Smooth muscle cell (in vitro differentiated cells): Measurements from ENCODE around the gene NAV2. TPM values are rescaled to one million over a fixed set of nuclear protein-coding genes. Genes with fewer than 3 reads are reported as not detected.
A peak's percentile ranks its signal among the peaks of the same experiment; 100 is the strongest.

Source experiments
- DNase-seq: peaks from one replicate; lab custom pipeline; 2025; ENCODE audit not compliant: unreplicated experiment; lab: John Stamatoyannopoulos, UW
- H2AFZ ChIP-seq: fragments of 200-600 bp; sonication (generic); 2 replicates; pipeline ENCODE4 v1.6.0; 2016; ENCODE audit warnings: antibody characterized with exemption, low read depth, mild to moderate bottlenecking
- H3F3A ChIP-seq: fragments of 200-600 bp; sonication (generic); 2 replicates; pipeline ENCODE4 v1.6.0; 2017; ENCODE audit warnings: antibody characterized with exemption, low read depth
- H3K27ac ChIP-seq: fragments of 200-600 bp; sonication (generic); 2 replicates; pipeline ENCODE4 v1.5.1; 2016; ENCODE audit warnings: low read depth, mild to moderate bottlenecking
- H3K27me3 ChIP-seq: fragments of 200-600 bp; sonication (generic); 2 replicates; pipeline ENCODE4 v1.6.1; 2016; ENCODE audit warnings: low read depth, mild to moderate bottlenecking
- H3K36me3 ChIP-seq: fragments of 200-600 bp; sonication (generic); 2 replicates; pipeline ENCODE4 v1.5.1; 2016; ENCODE audit warnings: low read depth
- H3K4me1 ChIP-seq: fragments of 200-600 bp; sonication (generic); 2 replicates; pipeline ENCODE4 v1.5.1; 2016; ENCODE audit warnings: low read depth
- H3K4me2 ChIP-seq: fragments of 200-600 bp; sonication (generic); 2 replicates; pipeline ENCODE4 v1.6.0; 2016; ENCODE audit warnings: mild to moderate bottlenecking
- H3K4me3 ChIP-seq: fragments of 200-600 bp; sonication (generic); 2 replicates; pipeline ENCODE4 v1.5.1; 2016; ENCODE audit warnings: mild to moderate bottlenecking
- H3K79me2 ChIP-seq: fragments of 200-600 bp; sonication (generic); 2 replicates; pipeline ENCODE4 v1.6.0; 2016; ENCODE audit warnings: low read depth, mild to moderate bottlenecking
- H3K9ac ChIP-seq: fragments of 200-600 bp; sonication (generic); 2 replicates; pipeline ENCODE4 v1.6.0; 2016; ENCODE audit warnings: low read depth
- H3K9me3 ChIP-seq: fragments of 200-600 bp; sonication (generic); replicated peaks from 2 replicates; pipeline ENCODE4 v1.5.1; 2016; ENCODE audit warnings: low read depth
- H4K20me1 ChIP-seq: fragments of 200-600 bp; sonication (generic); 2 replicates; pipeline ENCODE4 v1.6.0; 2016; ENCODE audit warnings: low read depth
- CTCF ChIP-seq: fragments of 200-600 bp; sonication (generic); IDR thresholded peaks from 2 replicates; pipeline ENCODE4 v1.5.1; 2017; ENCODE audit warnings: borderline replicate concordance, mild to moderate bottlenecking, antibody characterized with exemption; ENCODE audit not compliant: insufficient read depth, poor library complexity, severe bottlenecking
- WGBS: methylation state at CpG from one replicate; pipeline ENCODE4 v1.1.7; 2016; ENCODE audit warnings: low lambda C conversion rate; 5-methylcytosine and 5-hydroxymethylcytosine counted together
- polyA plus RNA-seq: library from polyadenylated mRNA; unstranded; fragments of >200 nt; fragmentation: Nextera tagmentation; extraction: Ambion mirVana; gene quantifications from 2 replicates; pipeline ENCODE4 v1.2.1, GENCODE V29; 2016
- total RNA-seq: library from RNA; depleted of rRNA; stranded (reverse); fragments of >200 nt; gene quantifications from 2 replicates; pipeline ENCODE4 v1.2.3, GENCODE V29; 2014

NAV2 gene
- total and polyA plus RNA-seq, 2 experiments from 2014 or later, result 14.1 to 67.5 TPM

DNA sequence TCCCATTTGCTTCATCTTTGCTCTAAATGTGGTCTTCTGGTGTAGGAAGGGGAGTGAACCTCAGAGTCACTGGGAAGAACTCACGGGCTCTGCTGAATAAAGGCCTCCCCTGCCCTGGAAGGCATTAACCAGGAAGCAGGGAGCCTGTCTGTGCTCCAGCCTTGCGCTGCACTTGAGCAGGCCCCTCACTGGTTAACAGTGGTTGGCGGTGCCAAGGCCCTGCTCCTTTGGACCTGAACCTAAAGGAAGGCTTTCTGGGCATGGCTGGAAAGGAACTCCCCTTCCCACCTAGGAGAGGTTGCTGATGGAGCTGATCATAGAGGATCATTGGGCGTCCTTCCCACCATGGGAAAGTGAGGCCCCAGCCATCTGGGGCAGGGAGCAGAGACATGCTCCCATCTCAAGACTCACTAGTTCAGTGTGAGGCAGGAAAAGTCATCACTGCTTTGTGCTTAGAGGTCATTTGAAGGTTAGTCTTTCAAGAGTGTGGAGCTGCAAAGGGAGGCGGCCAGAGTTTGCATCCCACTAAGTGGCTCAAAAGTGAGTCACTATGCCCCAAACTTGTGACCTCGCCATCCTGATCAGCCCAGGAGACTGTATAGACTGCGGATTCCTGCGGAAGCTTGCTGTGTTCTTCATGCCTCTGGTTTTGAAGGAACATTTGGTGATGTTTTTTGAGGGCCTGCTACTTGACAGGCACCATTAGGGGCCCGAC, 397.3 kb downstream of the NAV2 start:
- H3K27me3 ChIP-seq, result no peaks in the 10 kb centered on the region
- no peak overlapping the region for H3K4me3 ChIP-seq
- H3K9me3 ChIP-seq, result no peaks in the 10 kb centered on the region
- DNase-seq, result no peak
- peaks cover 37% of the 10 kb centered on the region for H3F3A ChIP-seq
- no peak overlapping the region for H3K9ac ChIP-seq
- H4K20me1 ChIP-seq, result no peaks in the 10 kb centered on the region
- peak overlapping the region; percentile 98 for H3K27ac ChIP-seq
- WGBS, result 86% methylated on average over 9 of the region's 9 CpGs
- H3K79me2 ChIP-seq, result peaks cover 7% of the 10 kb centered on the region
- TF ChIP-seq CTCF, result no peak
- H2AFZ ChIP-seq, result no peak overlapping the region
- peaks cover 6% of the 10 kb centered on the region for H3K4me1 ChIP-seq
- no peak overlapping the region for H3K4me2 ChIP-seq
- H3K36me3 ChIP-seq, result peaks cover 9% of the 10 kb centered on the region

DNA sequence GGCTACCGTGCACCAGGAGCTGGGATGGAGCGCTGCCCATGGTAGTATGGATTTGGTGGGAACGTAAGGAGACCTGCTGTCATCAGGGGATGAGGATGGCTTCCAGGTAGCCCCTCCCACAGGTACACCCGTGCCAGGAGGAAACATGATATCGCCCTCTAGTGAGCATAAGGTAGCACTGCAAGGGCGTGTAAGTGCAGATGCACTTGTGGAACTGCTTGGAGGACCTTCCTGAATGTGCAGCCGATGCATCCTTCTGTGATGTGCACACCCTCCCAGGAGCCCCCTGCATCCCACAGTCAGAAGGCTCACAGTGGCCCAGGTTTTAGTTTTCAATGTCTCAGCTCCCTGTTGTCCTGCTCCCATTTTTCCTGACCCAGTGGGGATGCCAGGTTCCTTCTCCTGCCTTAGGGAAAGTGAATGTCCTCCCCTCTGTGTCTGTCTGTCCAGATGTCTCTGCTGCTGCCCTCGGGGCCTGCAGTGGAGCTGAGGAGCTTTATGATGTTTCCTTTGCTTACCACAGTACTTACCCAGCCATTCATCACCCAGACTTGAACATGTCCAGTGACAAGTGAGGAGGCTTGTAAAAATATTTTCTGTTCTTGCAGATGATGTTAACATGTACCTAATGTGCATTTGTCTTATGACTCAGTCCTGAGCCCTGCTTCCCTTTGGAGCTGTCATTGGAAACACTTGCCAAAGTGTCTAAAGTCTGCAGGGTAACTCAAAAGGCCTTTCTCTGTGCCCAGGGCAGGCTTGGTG, 398.5 kb downstream of the NAV2 start:
- Histone ChIP-seq H3K4me3 (no peak overlapping the region), H3K9ac (peak overlapping the region; percentile 77), H3K27me3 (no peaks in the 10 kb centered on the region), H3K9me3 (no peaks in the 10 kb centered on the region), H3K4me2 (peak overlapping the region; percentile 67), H3K79me2 (peaks cover 7% of the 10 kb centered on the region), H3F3A (peaks cover 37% of the 10 kb centered on the region), H3K36me3 (peaks cover 5% of the 10 kb centered on the region), H4K20me1 (no peaks in the 10 kb centered on the region), H3K4me1 (peaks cover 6% of the 10 kb centered on the region), H3K27ac (peak overlapping the region; percentile 98), H2AFZ (no peak overlapping the region)
- peak; percentile 77 for TF ChIP-seq CTCF
- WGBS, result 37% methylated on average over 8 of the region's 8 CpGs
- DNase-seq, result no peak

- Histone ChIP-seq H3K36me3 (peaks cover 5% of the 10 kb centered on the region), H3K27me3 (no peaks in the 10 kb centered on the region), H3K4me3 (no peak overlapping the region), H3K9ac (peak overlapping the region; percentile 77), H3F3A (peaks cover 37% of the 10 kb centered on the region), H2AFZ (no peak overlapping the region), H3K4me2 (peak overlapping the region; percentile 67), H3K79me2 (peaks cover 7% of the 10 kb centered on the region), H4K20me1 (no peaks in the 10 kb centered on the region), H3K9me3 (no peaks in the 10 kb centered on the region), H3K4me1 (peaks cover 6% of the 10 kb centered on the region), H3K27ac (peak overlapping the region; percentile 98)
- TF ChIP-seq CTCF, result no peak
- DNase-seq, result no peak
- 16% methylated on average over 1 of the region's 1 CpG for WGBS
Measured at GRCh38 chr11:20111871-20112270, 399.2 kb downstream of the NAV2 start.
